MM.1S (cell line): Measurements from ENCODE around the gene PTPRR.

Experiments
- EZH2 ChIP-seq: fragments of 300-600 bp; sonication (generic); optimal IDR thresholded peaks from 2 replicates; pipeline ENCODE3; 2017; ENCODE audit warnings: low read depth, mild to moderate bottlenecking, antibody characterized with exemption, low read length, mixed read lengths
- TF ChIP-seq, protein P1 (sequence below): fragments of 300-600 bp; sonication (generic); IDR thresholded peaks from 2 replicates; pipeline ENCODE4 v1.5.1; 2016; ENCODE audit warnings: antibody characterized with exemption, low read length, mixed read lengths

- TF ChIP-seq, protein P1, sequence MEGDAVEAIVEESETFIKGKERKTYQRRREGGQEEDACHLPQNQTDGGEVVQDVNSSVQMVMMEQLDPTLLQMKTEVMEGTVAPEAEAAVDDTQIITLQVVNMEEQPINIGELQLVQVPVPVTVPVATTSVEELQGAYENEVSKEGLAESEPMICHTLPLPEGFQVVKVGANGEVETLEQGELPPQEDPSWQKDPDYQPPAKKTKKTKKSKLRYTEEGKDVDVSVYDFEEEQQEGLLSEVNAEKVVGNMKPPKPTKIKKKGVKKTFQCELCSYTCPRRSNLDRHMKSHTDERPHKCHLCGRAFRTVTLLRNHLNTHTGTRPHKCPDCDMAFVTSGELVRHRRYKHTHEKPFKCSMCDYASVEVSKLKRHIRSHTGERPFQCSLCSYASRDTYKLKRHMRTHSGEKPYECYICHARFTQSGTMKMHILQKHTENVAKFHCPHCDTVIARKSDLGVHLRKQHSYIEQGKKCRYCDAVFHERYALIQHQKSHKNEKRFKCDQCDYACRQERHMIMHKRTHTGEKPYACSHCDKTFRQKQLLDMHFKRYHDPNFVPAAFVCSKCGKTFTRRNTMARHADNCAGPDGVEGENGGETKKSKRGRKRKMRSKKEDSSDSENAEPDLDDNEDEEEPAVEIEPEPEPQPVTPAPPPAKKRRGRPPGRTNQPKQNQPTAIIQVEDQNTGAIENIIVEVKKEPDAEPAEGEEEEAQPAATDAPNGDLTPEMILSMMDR, result no peak
- no peak for TF ChIP-seq EZH2
Measured at GRCh38 chr12:70908978-70909377, 11.6 kb downstream of the PTPRR start.
